CD8-positive, alpha-beta memory T cell (primary cell): ENCODE data around the gene KHNYN. TPM values are rescaled to one million over a fixed set of nuclear protein-coding genes. Genes with fewer than 3 reads are reported as not detected.

ENCODE experiments used
- CTCF ChIA-PET: fragments of 350-600 bp; sonication (Branson Sonifier 250); formaldehyde crosslinking; loops from one replicate; lab custom pipeline; 2021; ENCODE audit warnings: antibody characterized with exemption; lab: Charles Lee
- POLR2A ChIA-PET: fragments of 350-600 bp; sonication (Branson Sonifier 250); formaldehyde crosslinking; loops from one replicate; lab custom pipeline; 2021; ENCODE audit warnings: antibody characterized with exemption; lab: Charles Lee
- DNase-seq, 5 donors: peaks; one replicate each; pipeline versions ENCODE4 v3.0.0 to v3.0.0-alpha.2; 2020 to 2022; ENCODE audit warnings: mixed read lengths in 1 of 5
- H3K27ac ChIP-seq: one replicate; pipeline ENCODE4 v1.7.0; 2013; ENCODE audit warnings: low read depth, mild to moderate bottlenecking, low read length, moderate library complexity
- H3K27me3 ChIP-seq: 2 replicates; pipeline ENCODE4 v1.7.0; 2013; ENCODE audit warnings: low read length, mild to moderate bottlenecking; ENCODE audit not compliant: insufficient read depth, poor library complexity, severe bottlenecking
- H3K36me3 ChIP-seq: 2 replicates; pipeline ENCODE4 v1.7.0; 2013; ENCODE audit warnings: mild to moderate bottlenecking, low read length, moderate library complexity; ENCODE audit not compliant: insufficient read depth
- H3K4me1 ChIP-seq: 2 replicates; pipeline ENCODE4 v1.7.0; 2013; ENCODE audit warnings: mild to moderate bottlenecking, low read length, moderate library complexity; ENCODE audit not compliant: insufficient read depth
- H3K4me3 ChIP-seq: 2 replicates; pipeline ENCODE4 v1.7.0; 2013; ENCODE audit warnings: mild to moderate bottlenecking, low read length
- H3K9me3 ChIP-seq: 2 replicates; pipeline ENCODE4 v1.7.0; 2013; ENCODE audit warnings: mild to moderate bottlenecking, low read length
- H3K27ac Mint-ChIP-seq, 8 donors: one replicate each; pipeline ENCODE4 v1.8.0; 2020 to 2021; ENCODE audit warnings: mixed read lengths in 8 of 8, mild to moderate bottlenecking in 6 of 8, inconsistent platforms in 3 of 8, moderate library complexity in 3 of 8
- H3K27me3 Mint-ChIP-seq, 2 donors: one replicate each; pipeline ENCODE4 v1.8.0; 2020 to 2021; ENCODE audit warnings: mixed read lengths in 2 of 2, mild to moderate bottlenecking in 1 of 2, moderate library complexity in 1 of 2
- H3K36me3 Mint-ChIP-seq, 3 donors: one replicate each; pipeline ENCODE4 v1.8.0; 2020 to 2021; ENCODE audit warnings: mixed read lengths in 3 of 3, inconsistent platforms in 1 of 3, mild to moderate bottlenecking in 1 of 3
- H3K4me1 Mint-ChIP-seq, 3 donors: one replicate each; pipeline ENCODE4 v1.8.0; 2020 to 2021; ENCODE audit warnings: mixed read lengths in 3 of 3, inconsistent platforms in 1 of 3, mild to moderate bottlenecking in 1 of 3
- H3K4me3 Mint-ChIP-seq, 7 donors: one replicate each; pipeline ENCODE4 v1.8.0; 2020 to 2021; ENCODE audit warnings: mixed read lengths in 7 of 7, mild to moderate bottlenecking in 6 of 7, moderate library complexity in 4 of 7, inconsistent platforms in 2 of 7
- H3K9me3 Mint-ChIP-seq, 5 donors: one replicate each; pipeline ENCODE4 v1.8.0; 2020 to 2022; ENCODE audit warnings: mixed read lengths in 5 of 5, mild to moderate bottlenecking in 3 of 5, moderate library complexity in 2 of 5, inconsistent platforms in 1 of 5
- polyA plus RNA-seq: library from polyadenylated mRNA; unstranded; fragments of 300-500 nt; fragmentation: Illumina TruSeq; gene quantifications from one replicate; pipeline ENCODE4 v1.2.3, GENCODE V29; 2021
- total RNA-seq, 2 experiments: library from RNA; stranded (reverse); gene quantifications; one replicate each; pipeline ENCODE4 v1.2.3, GENCODE V29; 2021

Gene KHNYN
- total and polyA plus RNA-seq, 3 experiments from 2014 or later: 21.1 to 72.3 (median 68.8) TPM

GRCh38 chr14:24403294-24403998 is 26.3 kb upstream of the KHNYN start:
- no peak for DNase-seq
- Mint-ChIP-seq H3K4me1 (peaks cover 5 to 7% (median 5%) of the 10 kb centered on the region in 3 donors), H3K4me3 (no peak overlapping the region), H3K36me3 (no peaks in the 10 kb centered on the region), H3K9me3 (no peaks in the 10 kb centered on the region), H3K27ac (no peak overlapping the region), H3K27me3 (peaks cover 24 to 52% of the 10 kb centered on the region in 2 donors)
- Histone ChIP-seq H3K27ac (no peak overlapping the region), H3K9me3 (no peaks in the 10 kb centered on the region), H3K27me3 (peaks cover 15% of the 10 kb centered on the region), H3K4me3 (no peak overlapping the region), H3K4me1 (peaks cover 7% of the 10 kb centered on the region), H3K36me3 (no peaks in the 10 kb centered on the region)
- ChIA-PET CTCF (no interaction called here), POLR2A (no interaction called here)

- Histone ChIP-seq H3K9me3 (no peaks in the 10 kb centered on the region), H3K27me3 (peaks cover 9% of the 10 kb centered on the region), H3K4me3 (no peak overlapping the region), H3K27ac (no peak overlapping the region), H3K36me3 (no peaks in the 10 kb centered on the region), H3K4me1 (no peaks in the 10 kb centered on the region)
- Mint-ChIP-seq H3K4me3 (no peak overlapping the region), H3K27me3 (peaks cover 22 to 56% of the 10 kb centered on the region in 2 donors), H3K27ac (no peak overlapping the region), H3K9me3 (no peaks in the 10 kb centered on the region), H3K36me3 (no peaks in the 10 kb centered on the region), H3K4me1 (no peaks in the 10 kb centered on the region)
- no peak for DNase-seq
- ChIA-PET CTCF (no interaction called here), POLR2A (no interaction called here)
Measured at GRCh38 chr14:24404814-24405213, 24.9 kb upstream of the KHNYN start.

GRCh38 chr14:24406416-24406815 is 23.3 kb upstream of the KHNYN start:
- Mint-ChIP-seq H3K27ac (no peak overlapping the region), H3K4me1 (no peaks in the 10 kb centered on the region), H3K4me3 (no peak overlapping the region), H3K36me3 (no peaks in the 10 kb centered on the region), H3K27me3 (peaks cover 20 to 48% of the 10 kb centered on the region in 2 donors), H3K9me3 (no peaks in the 10 kb centered on the region)
- ChIA-PET CTCF (interaction anchor here (1.0 to 1.9 kb wide), 3 partner anchors 10 to 73 kb away, joined by 3 to 7 read pairs (median 4); no protein-coding TSS in a partner anchor), POLR2A (no interaction called here)
- Histone ChIP-seq H3K4me3 (no peak overlapping the region), H3K27me3 (peaks cover 3% of the 10 kb centered on the region), H3K27ac (no peak overlapping the region), H3K9me3 (no peaks in the 10 kb centered on the region), H3K4me1 (no peaks in the 10 kb centered on the region), H3K36me3 (no peaks in the 10 kb centered on the region)
- no peak for DNase-seq

DNA sequence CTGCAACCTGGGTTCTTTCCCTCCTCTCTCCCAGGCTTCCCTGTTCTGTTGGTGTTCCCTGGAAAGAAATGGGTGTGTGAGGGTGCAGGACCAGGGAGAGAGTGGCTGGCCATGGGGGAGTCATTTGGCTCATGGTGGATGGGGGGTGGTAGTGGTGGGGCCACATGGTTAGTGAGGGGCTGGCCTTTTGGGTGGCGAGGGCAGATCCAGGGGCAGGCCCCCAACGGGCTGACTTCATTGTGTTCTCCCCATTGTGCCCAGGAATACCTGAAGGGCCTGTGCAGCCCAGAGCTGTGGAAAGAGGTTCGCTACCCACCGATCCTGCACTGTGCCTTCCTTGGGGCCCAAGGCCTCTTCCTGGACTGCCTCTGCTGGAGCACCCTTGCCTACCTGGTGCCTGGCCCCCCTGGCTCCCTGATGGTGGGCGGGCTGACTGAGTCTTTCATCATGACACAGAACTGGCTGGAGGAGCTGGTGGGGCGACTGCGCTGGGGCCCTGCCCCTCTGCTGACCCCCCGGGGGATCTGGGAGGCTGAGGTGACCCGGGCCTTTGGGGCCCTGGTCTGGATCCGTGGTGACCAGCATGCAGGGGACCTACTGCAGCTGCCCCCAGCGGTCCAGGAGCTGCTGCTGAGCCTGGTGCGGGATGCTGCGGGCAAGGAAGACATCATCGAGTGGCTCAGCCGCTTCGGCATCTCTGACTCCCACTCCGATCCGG is 22.0 kb upstream of the KHNYN start:
- Histone ChIP-seq H3K9me3 (no peaks in the 10 kb centered on the region), H3K27ac (no peak overlapping the region), H3K27me3 (peaks cover 3% of the 10 kb centered on the region), H3K36me3 (no peaks in the 10 kb centered on the region), H3K4me3 (no peak overlapping the region), H3K4me1 (no peaks in the 10 kb centered on the region)
- no peak for DNase-seq
- H3K27me3 Mint-ChIP-seq: peaks cover 20 to 45% of the 10 kb centered on the region in 2 donors
- ChIA-PET CTCF (interaction anchor here (0.6 to 2.1 kb wide), 4 partner anchors 11 to 165 kb away, joined by 3 to 10 read pairs (median 5); no protein-coding TSS in a partner anchor), POLR2A (no interaction called here)
- no peaks in the 10 kb centered on the region for H3K9me3 Mint-ChIP-seq
- no peaks in the 10 kb centered on the region for H3K36me3 Mint-ChIP-seq
- H3K27ac Mint-ChIP-seq: no peak overlapping the region
- no peaks in the 10 kb centered on the region for H3K4me1 Mint-ChIP-seq
- no peak overlapping the region for H3K4me3 Mint-ChIP-seq

GRCh38 chr14:24408764-24409163 is 21.0 kb upstream of the KHNYN start:
- Histone ChIP-seq H3K4me1 (no peaks in the 10 kb centered on the region), H3K4me3 (no peak overlapping the region), H3K27me3 (peaks cover 3% of the 10 kb centered on the region), H3K9me3 (no peaks in the 10 kb centered on the region), H3K27ac (no peak overlapping the region), H3K36me3 (no peaks in the 10 kb centered on the region)
- no peak for DNase-seq
- ChIA-PET POLR2A (no interaction called here), CTCF (interaction anchor here (1.1 to 2.1 kb wide), 5 partner anchors 10 to 76 kb away, joined by 3 to 10 read pairs (median 4); partner anchors contain the start of gene NYNRIN)
- Mint-ChIP-seq H3K27ac (no peak overlapping the region), H3K27me3 (peaks cover 19 to 35% of the 10 kb centered on the region in 2 donors), H3K9me3 (no peaks in the 10 kb centered on the region), H3K4me3 (no peak overlapping the region), H3K36me3 (no peaks in the 10 kb centered on the region), H3K4me1 (no peaks in the 10 kb centered on the region)

DNA sequence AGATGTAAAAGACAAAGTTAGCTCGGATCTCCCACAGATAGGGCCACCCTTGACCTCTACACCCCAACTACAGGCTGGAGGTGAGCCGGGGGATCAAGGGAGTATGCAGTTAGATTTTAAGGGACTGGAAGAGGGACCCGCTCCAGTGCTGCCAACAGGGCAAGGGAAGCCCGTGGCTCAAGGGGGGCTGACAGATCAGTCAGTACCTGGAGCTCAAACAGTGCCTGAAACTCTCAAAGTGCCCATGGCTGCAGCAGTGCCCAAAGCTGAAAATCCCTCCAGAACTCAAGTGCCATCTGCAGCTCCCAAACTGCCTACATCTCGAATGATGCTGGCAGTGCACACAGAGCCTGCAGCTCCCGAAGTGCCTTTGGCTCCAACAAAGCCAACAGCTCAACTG is 20.6 kb upstream of the KHNYN start:
- Mint-ChIP-seq H3K9me3 (no peaks in the 10 kb centered on the region), H3K27ac (no peak overlapping the region), H3K4me3 (no peak overlapping the region), H3K36me3 (no peaks in the 10 kb centered on the region), H3K27me3 (peaks cover 16 to 31% of the 10 kb centered on the region in 2 donors), H3K4me1 (no peaks in the 10 kb centered on the region)
- no peaks in the 10 kb centered on the region for H3K9me3 ChIP-seq
- DNase-seq: no peak
- no peak overlapping the region for H3K4me3 ChIP-seq
- no peaks in the 10 kb centered on the region for H3K36me3 ChIP-seq
- CTCF ChIA-PET: interaction anchor here (1.1 to 2.1 kb wide), 6 partner anchors 10 to 76 kb away, joined by 3 to 10 read pairs (median 4); partner anchors contain the start of gene NYNRIN
- H3K4me1 ChIP-seq: no peaks in the 10 kb centered on the region
- H3K27me3 ChIP-seq: peaks cover 3% of the 10 kb centered on the region
- POLR2A ChIA-PET: no interaction called here
- no peak overlapping the region for H3K27ac ChIP-seq

GRCh38 chr14:24409956-24410355 is 19.8 kb upstream of the KHNYN start:
- Histone ChIP-seq H3K4me1 (no peaks in the 10 kb centered on the region), H3K36me3 (no peaks in the 10 kb centered on the region), H3K9me3 (no peaks in the 10 kb centered on the region), H3K4me3 (no peak overlapping the region), H3K27me3 (peaks cover 3% of the 10 kb centered on the region), H3K27ac (no peak overlapping the region)
- no peak overlapping the region for H3K27ac Mint-ChIP-seq
- H3K4me3 Mint-ChIP-seq: no peak overlapping the region
- no peaks in the 10 kb centered on the region for H3K9me3 Mint-ChIP-seq
- peaks cover 12 to 26% of the 10 kb centered on the region in 2 donors for H3K27me3 Mint-ChIP-seq
- H3K4me1 Mint-ChIP-seq: no peaks in the 10 kb centered on the region
- no peak for DNase-seq
- POLR2A ChIA-PET: no interaction called here
- CTCF ChIA-PET: interaction anchor here (1.3 to 2.4 kb wide), 5 partner anchors 18 to 77 kb away, joined by 3 to 10 read pairs (median 5); no protein-coding TSS in a partner anchor
- no peaks in the 10 kb centered on the region for H3K36me3 Mint-ChIP-seq
